Tibial artery (tissue), 4 donors: Measurements from ENCODE around the gene PDE1C.
A peak's percentile ranks its signal among the peaks of the same experiment; 100 is the strongest.

ENCODE experiments used
- DNase-seq, 2 donors: peaks; one replicate each; pipeline ENCODE4 v3.0.0-alpha.2; 2019
- H3K27ac ChIP-seq, 2 donors: fragments of 200-600 bp; sonication (generic) in 1 of 2; 1 replicate in 1 of 2; 2 replicates in 1 of 2; pipeline ENCODE4 v1.5.1; 2018 to 2019; ENCODE audit warnings: mild to moderate bottlenecking in 1 of 2
- H3K27me3 ChIP-seq, 2 donors: fragments of 200-600 bp; sonication (generic) in 1 of 2; one replicate each; pipeline versions ENCODE4 v1.5.1 to v1.6.0; 2016 to 2019
- H3K36me3 ChIP-seq, 3 donors: fragments of 200-600 bp; sonication (generic) in 2 of 3; one replicate each; pipeline ENCODE4 v1.5.1; 2016 to 2019; ENCODE audit warnings: mild to moderate bottlenecking in 2 of 3
- H3K4me1 ChIP-seq, 4 donors: fragments of 200-600 bp; sonication (generic) in 2 of 4; 1 replicate in 3 of 4; 2 replicates in 1 of 4; pipeline ENCODE4 v1.5.1; 2016 to 2019
- H3K4me3 ChIP-seq, 2 donors: fragments of 200-600 bp; sonication (generic) in 1 of 2; 1 replicate in 1 of 2; 2 replicates in 1 of 2; pipeline ENCODE4 v1.5.1; 2018 to 2019; ENCODE audit warnings: mild to moderate bottlenecking in 2 of 2
- H3K9me3 ChIP-seq, 3 donors: fragments of 200-600 bp; sonication (generic) in 1 of 3; one replicate each; pipeline ENCODE4 v1.5.1; 2016 to 2019
- intact Hi-C: fragments of 100-400 bp; cut with DNase I; formaldehyde crosslinking; loops from one replicate; pipeline ENCODE4 v1.15.0; 2023; ENCODE audit warnings: low total_unique reads
- TF ChIP-seq, protein P1 (sequence below), 2 experiments: fragments of 200-600 bp in 1 of 2; fragments of 450-650 bp in 1 of 2; IDR thresholded peaks; one replicate each; pipeline ENCODE4 v1.5.1; 2017 to 2019; ENCODE audit warnings: antibody characterized with exemption in 2 of 2, mild to moderate bottlenecking in 1 of 2, moderate library complexity in 1 of 2

PDE1C gene

DNA sequence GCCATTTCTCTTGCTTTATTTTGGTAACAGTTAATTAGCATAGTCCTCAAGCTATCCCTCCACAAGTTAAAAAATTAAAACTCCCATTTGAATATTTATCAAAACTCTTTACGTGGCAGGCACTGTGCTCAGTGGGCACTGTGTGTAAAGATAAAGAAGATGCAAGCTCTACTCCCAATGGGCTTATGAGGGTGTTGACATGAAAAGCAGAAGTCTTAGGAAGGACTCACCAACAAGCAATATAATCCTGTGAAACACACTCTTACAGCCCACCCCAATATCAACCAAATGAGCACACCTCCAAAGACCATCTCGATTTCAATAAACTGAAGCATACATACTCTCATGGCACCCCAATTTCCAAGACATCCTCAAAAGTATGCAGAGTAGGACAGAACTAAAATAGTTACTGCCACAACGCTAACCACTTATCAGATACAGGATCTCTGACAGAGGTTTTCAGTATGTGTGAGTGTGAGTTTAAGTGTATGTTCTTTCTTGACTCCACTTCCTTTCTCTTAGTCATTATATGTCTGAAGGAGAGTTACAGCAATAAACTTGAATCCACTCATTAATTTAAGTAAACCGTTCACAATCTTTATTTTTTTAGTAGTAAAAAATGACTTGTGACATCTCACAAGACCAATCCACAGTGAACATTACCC, 120.0 kb downstream of the PDE1C start:
- Histone ChIP-seq H3K27ac (no peak overlapping the region), H3K36me3 (no peaks in the 10 kb centered on the region), H3K9me3 (no peaks in the 10 kb centered on the region), H3K4me1 (peaks cover 0 to 17% (median 0%) of the 10 kb centered on the region in 4 donors), H3K4me3 (no peak overlapping the region), H3K27me3 (no peaks in the 10 kb centered on the region)
- no peak for DNase-seq
- intact Hi-C loops = no loop called here
- TF ChIP-seq, protein P1, sequence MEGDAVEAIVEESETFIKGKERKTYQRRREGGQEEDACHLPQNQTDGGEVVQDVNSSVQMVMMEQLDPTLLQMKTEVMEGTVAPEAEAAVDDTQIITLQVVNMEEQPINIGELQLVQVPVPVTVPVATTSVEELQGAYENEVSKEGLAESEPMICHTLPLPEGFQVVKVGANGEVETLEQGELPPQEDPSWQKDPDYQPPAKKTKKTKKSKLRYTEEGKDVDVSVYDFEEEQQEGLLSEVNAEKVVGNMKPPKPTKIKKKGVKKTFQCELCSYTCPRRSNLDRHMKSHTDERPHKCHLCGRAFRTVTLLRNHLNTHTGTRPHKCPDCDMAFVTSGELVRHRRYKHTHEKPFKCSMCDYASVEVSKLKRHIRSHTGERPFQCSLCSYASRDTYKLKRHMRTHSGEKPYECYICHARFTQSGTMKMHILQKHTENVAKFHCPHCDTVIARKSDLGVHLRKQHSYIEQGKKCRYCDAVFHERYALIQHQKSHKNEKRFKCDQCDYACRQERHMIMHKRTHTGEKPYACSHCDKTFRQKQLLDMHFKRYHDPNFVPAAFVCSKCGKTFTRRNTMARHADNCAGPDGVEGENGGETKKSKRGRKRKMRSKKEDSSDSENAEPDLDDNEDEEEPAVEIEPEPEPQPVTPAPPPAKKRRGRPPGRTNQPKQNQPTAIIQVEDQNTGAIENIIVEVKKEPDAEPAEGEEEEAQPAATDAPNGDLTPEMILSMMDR (IDR thresholded peaks at IDR 0.05) = no peak

DNA sequence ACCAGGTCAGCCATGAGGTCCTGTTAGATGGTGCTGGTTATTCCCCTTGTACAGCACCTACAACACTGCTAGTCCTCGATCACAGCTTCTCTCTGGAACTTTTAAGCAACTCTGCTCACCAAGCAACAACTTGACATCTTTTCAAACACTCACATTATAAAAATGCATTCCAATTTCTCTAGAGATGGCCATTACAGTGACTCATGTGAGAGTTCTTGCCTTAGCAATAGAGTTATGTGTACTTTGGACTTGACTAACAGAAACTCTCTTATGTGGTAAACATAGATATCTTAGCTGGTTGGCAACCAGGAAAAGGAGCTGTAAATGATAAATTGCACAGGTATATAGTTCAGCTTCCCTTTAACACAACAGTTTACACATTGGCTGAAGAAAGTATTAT, 122.2 kb downstream of the PDE1C start:
- intact Hi-C loops = no loop called here
- no peaks in the 10 kb centered on the region for H3K27me3 ChIP-seq
- H3K9me3 ChIP-seq = no peaks in the 10 kb centered on the region
- DNase-seq = no peak
- H3K4me3 ChIP-seq = no peak overlapping the region
- H3K4me1 ChIP-seq = peaks cover 0 to 17% (median 0%) of the 10 kb centered on the region in 4 donors
- TF ChIP-seq, protein P1 (IDR thresholded peaks at IDR 0.05) = no peak
- H3K36me3 ChIP-seq = no peaks in the 10 kb centered on the region
- peak overlapping the region in 1 of 2 donors; percentile 41 for H3K27ac ChIP-seq

DNA sequence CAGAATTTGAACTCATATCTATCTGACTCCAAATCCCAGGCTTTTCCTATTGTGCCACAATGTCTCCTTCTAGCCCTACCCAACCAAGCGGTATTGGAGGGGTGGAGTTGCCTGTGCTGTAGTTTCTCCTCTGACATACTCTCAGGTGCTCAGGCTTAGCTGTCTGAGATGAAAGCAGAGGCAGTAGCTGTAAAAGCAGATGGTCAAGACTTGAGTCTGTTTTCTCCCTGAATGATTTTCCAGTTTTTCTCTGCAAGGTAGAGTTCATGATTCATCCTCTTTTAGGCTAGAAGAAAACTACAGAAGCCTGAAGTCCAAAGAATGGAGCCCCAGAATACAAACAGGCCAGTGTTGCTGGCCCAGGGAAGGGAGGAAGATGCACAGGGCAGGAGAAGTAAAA, 130.0 kb downstream of the PDE1C start:
- no peaks in the 10 kb centered on the region for H3K36me3 ChIP-seq
- TF ChIP-seq, protein P1 (IDR thresholded peaks at IDR 0.05) = no peak
- H3K9me3 ChIP-seq = no peaks in the 10 kb centered on the region
- H3K4me3 ChIP-seq = no peak overlapping the region
- DNase-seq = no peak
- no peaks in the 10 kb centered on the region for H3K27me3 ChIP-seq
- intact Hi-C loops = no loop called here
- H3K4me1 ChIP-seq = peaks cover 0 to 9% (median 3%) of the 10 kb centered on the region in 4 donors
- no peak overlapping the region for H3K27ac ChIP-seq

DNA sequence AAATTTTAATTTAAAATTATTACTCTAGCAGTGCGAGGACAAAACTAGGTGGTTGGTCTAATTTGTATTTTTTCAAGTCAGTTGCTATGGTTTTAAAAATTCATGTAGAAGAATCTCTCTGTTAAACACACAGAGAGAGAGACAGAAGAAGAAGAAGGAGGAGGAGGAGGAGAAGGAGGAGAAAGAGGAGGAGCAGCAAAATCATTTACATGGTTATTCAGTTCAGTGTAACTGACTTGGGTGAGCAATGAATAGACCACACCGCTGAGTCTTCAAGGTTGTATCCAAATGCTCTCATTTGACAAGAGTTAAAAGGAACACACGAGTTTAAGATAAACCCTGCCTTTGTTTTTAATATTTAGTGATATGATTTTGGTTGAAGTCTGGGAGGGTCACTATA, 131.1 kb downstream of the PDE1C start:
- no peak for DNase-seq
- no peaks in the 10 kb centered on the region for H3K36me3 ChIP-seq
- intact Hi-C loops = no loop called here
- H3K4me3 ChIP-seq = no peak overlapping the region
- no peaks in the 10 kb centered on the region for H3K27me3 ChIP-seq
- no peaks in the 10 kb centered on the region for H3K9me3 ChIP-seq
- H3K4me1 ChIP-seq = peaks cover 0 to 17% (median 7%) of the 10 kb centered on the region in 4 donors
- no peak overlapping the region for H3K27ac ChIP-seq
- TF ChIP-seq, protein P1 (IDR thresholded peaks at IDR 0.05) = no peak

DNA sequence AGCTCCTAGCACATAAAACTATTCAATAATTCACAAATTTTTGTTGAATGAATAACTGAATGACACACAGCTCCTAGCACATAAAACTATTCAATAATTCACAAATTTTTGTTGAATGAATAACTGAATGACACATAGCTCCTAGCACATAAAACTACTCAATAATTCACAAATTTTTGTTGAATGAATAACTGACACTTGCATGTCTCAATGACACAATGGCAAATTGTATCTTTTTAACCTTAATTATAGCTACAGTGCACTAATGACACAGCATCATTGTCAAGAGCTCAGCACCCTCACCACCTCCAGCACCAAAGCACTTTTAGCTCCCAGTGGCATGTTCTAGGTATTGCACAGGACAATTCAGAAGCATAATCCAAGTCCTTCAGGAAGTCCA, 131.6 kb downstream of the PDE1C start:
- Histone ChIP-seq H3K27me3 (no peaks in the 10 kb centered on the region), H3K36me3 (no peaks in the 10 kb centered on the region), H3K9me3 (no peaks in the 10 kb centered on the region), H3K4me1 (peaks cover 0 to 17% (median 7%) of the 10 kb centered on the region in 4 donors), H3K27ac (no peak overlapping the region), H3K4me3 (no peak overlapping the region)
- intact Hi-C loops = no loop called here
- TF ChIP-seq, protein P1 (IDR thresholded peaks at IDR 0.05) = no peak
- DNase-seq = no peak
